ENCODE measurements around the gene PIGX.
A peak's percentile ranks its signal among the peaks of the same experiment; 100 is the strongest.

Gene PIGX

GRCh38 chr3:196673632-196674031 is 38.5 kb upstream of the PIGX start:
- WGBS (ENCODE audit: insufficient coverage), result 95% methylated on average over 3 of the region's 3 CpGs
- H3K27ac ChIP-seq (ENCODE audit: insufficient read depth in 1 of 2, low read depth in 1 of 2, low read length in 2 of 2, poor library complexity in 1 of 2, severe bottlenecking in 2 of 2), result no peak overlapping the region
- no peaks in the 10 kb centered on the region for H3K27me3 ChIP-seq (replicated peaks in 2 of 5; ENCODE audit: control insufficient read depth in 4 of 5, insufficient read depth in 5 of 5, low read length in 4 of 5)
- ChIA-PET CTCF (interaction anchor here (0.6 to 1.2 kb wide), 3 partner anchors 10 to 20 kb away, joined by 3 to 4 read pairs (median 3); no protein-coding TSS in a partner anchor), POLR2A (no interaction called here)
- H3K4me3 ChIP-seq (ENCODE audit: control insufficient read depth in 1 of 7, extremely low read depth in 1 of 7, insufficient read depth in 4 of 7, low read depth in 2 of 7, low read length in 6 of 7), result no peak overlapping the region
- H3K4me1 ChIP-seq (ENCODE audit: control extremely low read depth in 1 of 4, control insufficient read depth in 4 of 4, insufficient read depth in 4 of 4, low read length in 3 of 4), result peaks cover 7 to 12% (median 11%) of the 10 kb centered on the region in 4 experiments
- DNase-seq, result no peak
- no peaks in the 10 kb centered on the region for H3K9me3 ChIP-seq (ENCODE audit: control extremely low read depth in 1 of 5, control insufficient read depth in 4 of 5, insufficient read depth in 2 of 5, low read depth in 1 of 5, low read length in 4 of 5)
- H3K36me3 ChIP-seq (ENCODE audit: control insufficient read depth in 4 of 4, insufficient read depth in 4 of 4, low read length in 3 of 4), result peaks cover 0 to 4% (median 2%) of the 10 kb centered on the region in 4 experiments

- DNase-seq, result no peak
These were observed 34.8 kb upstream of the PIGX start for GRCh38 chr3:196677353-196677752.

GRCh38 chr3:196677931-196678330 is 34.2 kb upstream of the PIGX start:
- peaks cover 2 to 9% (median 7%) of the 10 kb centered on the region in 4 experiments for H3K36me3 ChIP-seq (ENCODE audit: control insufficient read depth in 4 of 4, insufficient read depth in 4 of 4, low read length in 3 of 4)
- no peak overlapping the region for H3K4me3 ChIP-seq (ENCODE audit: control insufficient read depth in 1 of 7, extremely low read depth in 1 of 7, insufficient read depth in 4 of 7, low read depth in 2 of 7, low read length in 6 of 7)
- CTCF ChIA-PET, result interaction anchor here (1.0 to 2.1 kb wide), 4 partner anchors 10 to 424 kb away, joined by 3 to 15 read pairs (median 7); no protein-coding TSS in a partner anchor
- WGBS (ENCODE audit: insufficient coverage), result no CpG with 5 or more reads among the region's 1 CpG
- no peak for DNase-seq
- peaks cover 0 to 4% (median 0%) of the 10 kb centered on the region in 5 experiments for H3K9me3 ChIP-seq (ENCODE audit: control extremely low read depth in 1 of 5, control insufficient read depth in 4 of 5, insufficient read depth in 2 of 5, low read depth in 1 of 5, low read length in 4 of 5)
- H3K27me3 ChIP-seq (replicated peaks in 2 of 5; ENCODE audit: control insufficient read depth in 4 of 5, insufficient read depth in 5 of 5, low read length in 4 of 5), result no peaks in the 10 kb centered on the region
- H3K4me1 ChIP-seq (ENCODE audit: control extremely low read depth in 1 of 4, control insufficient read depth in 4 of 4, insufficient read depth in 4 of 4, low read length in 3 of 4), result peaks cover 0 to 3% (median 1%) of the 10 kb centered on the region in 4 experiments
- POLR2A ChIA-PET, result no interaction called here
- no peak overlapping the region for H3K27ac ChIP-seq (ENCODE audit: insufficient read depth in 1 of 2, low read depth in 1 of 2, low read length in 2 of 2, poor library complexity in 1 of 2, severe bottlenecking in 2 of 2)

More at GRCh38 chr3:196677353-196677752, 34.8 kb upstream of the PIGX start:
- peaks cover 0 to 8% (median 6%) of the 10 kb centered on the region in 4 experiments for H3K36me3 ChIP-seq (ENCODE audit: control insufficient read depth in 4 of 4, insufficient read depth in 4 of 4, low read length in 3 of 4)
- no peak overlapping the region for H3K4me3 ChIP-seq (ENCODE audit: control insufficient read depth in 1 of 7, extremely low read depth in 1 of 7, insufficient read depth in 4 of 7, low read depth in 2 of 7, low read length in 6 of 7)
- ChIA-PET POLR2A (no interaction called here), CTCF (interaction anchor here (0.8 to 2.1 kb wide), 8 partner anchors 8 to 424 kb away, joined by 3 to 15 read pairs (median 4); no protein-coding TSS in a partner anchor)
- WGBS (ENCODE audit: insufficient coverage), result 80% methylated on average over 1 of the region's 1 CpG
- H3K27me3 ChIP-seq (replicated peaks in 2 of 5; ENCODE audit: control insufficient read depth in 4 of 5, insufficient read depth in 5 of 5, low read length in 4 of 5), result no peaks in the 10 kb centered on the region
- H3K4me1 ChIP-seq (ENCODE audit: control extremely low read depth in 1 of 4, control insufficient read depth in 4 of 4, insufficient read depth in 4 of 4, low read length in 3 of 4), result peaks cover 0 to 3% (median 1%) of the 10 kb centered on the region in 4 experiments
- peaks cover 0 to 3% (median 0%) of the 10 kb centered on the region in 5 experiments for H3K9me3 ChIP-seq (ENCODE audit: control extremely low read depth in 1 of 5, control insufficient read depth in 4 of 5, insufficient read depth in 2 of 5, low read depth in 1 of 5, low read length in 4 of 5)
- H3K27ac ChIP-seq (ENCODE audit: insufficient read depth in 1 of 2, low read depth in 1 of 2, low read length in 2 of 2, poor library complexity in 1 of 2, severe bottlenecking in 2 of 2), result no peak overlapping the region

- Histone ChIP-seq H3K36me3 (ENCODE audit: control insufficient read depth in 4 of 4, insufficient read depth in 4 of 4, low read length in 3 of 4) (peaks cover 2 to 8% (median 5%) of the 10 kb centered on the region in 4 experiments), H3K4me3 (ENCODE audit: control insufficient read depth in 1 of 7, extremely low read depth in 1 of 7, insufficient read depth in 4 of 7, low read depth in 2 of 7, low read length in 6 of 7) (peak overlapping the region in 4 of 7 experiments; percentile 13 to 62 (median 44)), H3K27ac (ENCODE audit: insufficient read depth in 1 of 2, low read depth in 1 of 2, low read length in 2 of 2, poor library complexity in 1 of 2, severe bottlenecking in 2 of 2) (peak overlapping the region in 1 of 2 experiments; percentile 17), H3K4me1 (ENCODE audit: control extremely low read depth in 1 of 4, control insufficient read depth in 4 of 4, insufficient read depth in 4 of 4, low read length in 3 of 4) (peaks cover 10 to 42% (median 24%) of the 10 kb centered on the region in 4 experiments), H3K9me3 (ENCODE audit: control extremely low read depth in 1 of 5, control insufficient read depth in 4 of 5, insufficient read depth in 2 of 5, low read depth in 1 of 5, low read length in 4 of 5) (peaks cover 0 to 7% (median 0%) of the 10 kb centered on the region in 5 experiments), H3K27me3 (replicated peaks in 2 of 5; ENCODE audit: control insufficient read depth in 4 of 5, insufficient read depth in 5 of 5, low read length in 4 of 5) (no peaks in the 10 kb centered on the region)
- POLR2A ChIA-PET, result interaction anchor here (0.6 to 1.1 kb wide), 4 partner anchors 19 to 75 kb away, joined by 3 to 4 read pairs (median 3); no protein-coding TSS in a partner anchor
- WGBS (ENCODE audit: insufficient coverage), result 36% methylated on average over 17 of the region's 24 CpGs
- DNase-seq, result peak; percentile 67 to 88 (median 83)
- CTCF ChIA-PET, result interaction anchor here (0.6 to 5.8 kb wide), 23 partner anchors 8 to 198 kb away, joined by 3 to 106 read pairs (median 3); partner anchors contain the start of gene NRROS
These were observed 27.4 kb upstream of the PIGX start for GRCh38 chr3:196684548-196685407.

- peaks cover 2 to 8% (median 5%) of the 10 kb centered on the region in 4 experiments for H3K36me3 ChIP-seq (ENCODE audit: control insufficient read depth in 4 of 4, insufficient read depth in 4 of 4, low read length in 3 of 4)
- no CpG with 5 or more reads among the region's 2 CpGs for WGBS (ENCODE audit: insufficient coverage)
- peaks cover 10 to 53% (median 24%) of the 10 kb centered on the region in 4 experiments for H3K4me1 ChIP-seq (ENCODE audit: control extremely low read depth in 1 of 4, control insufficient read depth in 4 of 4, insufficient read depth in 4 of 4, low read length in 3 of 4)
- no peak overlapping the region for H3K4me3 ChIP-seq (ENCODE audit: control insufficient read depth in 1 of 7, extremely low read depth in 1 of 7, insufficient read depth in 4 of 7, low read depth in 2 of 7, low read length in 6 of 7)
- no peaks in the 10 kb centered on the region for H3K27me3 ChIP-seq (replicated peaks in 2 of 5; ENCODE audit: control insufficient read depth in 4 of 5, insufficient read depth in 5 of 5, low read length in 4 of 5)
- ChIA-PET CTCF (interaction anchor here (0.9 to 5.8 kb wide), 9 partner anchors 31 to 433 kb away, joined by 3 to 106 read pairs (median 8); partner anchors contain the start of gene NRROS), POLR2A (no interaction called here)
- no peak for DNase-seq
- peaks cover 0 to 7% (median 0%) of the 10 kb centered on the region in 5 experiments for H3K9me3 ChIP-seq (ENCODE audit: control extremely low read depth in 1 of 5, control insufficient read depth in 4 of 5, insufficient read depth in 2 of 5, low read depth in 1 of 5, low read length in 4 of 5)
- H3K27ac ChIP-seq (ENCODE audit: insufficient read depth in 1 of 2, low read depth in 1 of 2, low read length in 2 of 2, poor library complexity in 1 of 2, severe bottlenecking in 2 of 2), result no peak overlapping the region
These were observed 25.7 kb upstream of the PIGX start for GRCh38 chr3:196686436-196686835.

- CTCF ChIA-PET, result interaction anchor here (1.2 to 5.8 kb wide), 8 partner anchors 11 to 160 kb away, joined by 3 to 106 read pairs (median 6); partner anchors contain the start of gene NRROS
- H3K4me3 ChIP-seq (ENCODE audit: control insufficient read depth in 1 of 7, extremely low read depth in 1 of 7, insufficient read depth in 4 of 7, low read depth in 2 of 7, low read length in 6 of 7), result peak overlapping the region in 5 of 7 experiments; percentile 2 to 53 (median 12)
- no peaks in the 10 kb centered on the region for H3K36me3 ChIP-seq (ENCODE audit: control insufficient read depth in 4 of 4, insufficient read depth in 4 of 4, low read length in 3 of 4)
- peaks cover 12 to 62% (median 28%) of the 10 kb centered on the region in 4 experiments for H3K4me1 ChIP-seq (ENCODE audit: control extremely low read depth in 1 of 4, control insufficient read depth in 4 of 4, insufficient read depth in 4 of 4, low read length in 3 of 4)
- H3K27me3 ChIP-seq (replicated peaks in 2 of 5; ENCODE audit: control insufficient read depth in 4 of 5, insufficient read depth in 5 of 5, low read length in 4 of 5), result no peaks in the 10 kb centered on the region
- peak; percentile 40 to 78 (median 71) for DNase-seq
- peaks cover 0 to 2% (median 0%) of the 10 kb centered on the region in 5 experiments for H3K9me3 ChIP-seq (ENCODE audit: control extremely low read depth in 1 of 5, control insufficient read depth in 4 of 5, insufficient read depth in 2 of 5, low read depth in 1 of 5, low read length in 4 of 5)
- H3K27ac ChIP-seq (ENCODE audit: insufficient read depth in 1 of 2, low read depth in 1 of 2, low read length in 2 of 2, poor library complexity in 1 of 2, severe bottlenecking in 2 of 2), result peak overlapping the region; percentile 14 to 60
- POLR2A ChIA-PET, result no interaction called here
- WGBS (ENCODE audit: insufficient coverage), result 3% methylated on average over 4 of the region's 5 CpGs
These were observed 23.8 kb upstream of the PIGX start for GRCh38 chr3:196688349-196688748.

Data from common myeloid progenitor, CD34-positive (primary cell).